ENCODE measurements around the gene DMAC2. TPM values are rescaled to one million over a fixed set of nuclear protein-coding genes. Genes with fewer than 3 reads are reported as not detected.
"Not testable (repeated sequence)": the region's sequence is repeated elsewhere in the genome, so short reads cannot be mapped to it uniquely, and the experiment has no call there.

The DMAC2 gene
- total RNA-seq, 5 donors from 2014 or later (not counting 1 experiment from before 2014, with no cell fraction given): 19.5 to 33.9 (median 24.7) TPM

DNA sequence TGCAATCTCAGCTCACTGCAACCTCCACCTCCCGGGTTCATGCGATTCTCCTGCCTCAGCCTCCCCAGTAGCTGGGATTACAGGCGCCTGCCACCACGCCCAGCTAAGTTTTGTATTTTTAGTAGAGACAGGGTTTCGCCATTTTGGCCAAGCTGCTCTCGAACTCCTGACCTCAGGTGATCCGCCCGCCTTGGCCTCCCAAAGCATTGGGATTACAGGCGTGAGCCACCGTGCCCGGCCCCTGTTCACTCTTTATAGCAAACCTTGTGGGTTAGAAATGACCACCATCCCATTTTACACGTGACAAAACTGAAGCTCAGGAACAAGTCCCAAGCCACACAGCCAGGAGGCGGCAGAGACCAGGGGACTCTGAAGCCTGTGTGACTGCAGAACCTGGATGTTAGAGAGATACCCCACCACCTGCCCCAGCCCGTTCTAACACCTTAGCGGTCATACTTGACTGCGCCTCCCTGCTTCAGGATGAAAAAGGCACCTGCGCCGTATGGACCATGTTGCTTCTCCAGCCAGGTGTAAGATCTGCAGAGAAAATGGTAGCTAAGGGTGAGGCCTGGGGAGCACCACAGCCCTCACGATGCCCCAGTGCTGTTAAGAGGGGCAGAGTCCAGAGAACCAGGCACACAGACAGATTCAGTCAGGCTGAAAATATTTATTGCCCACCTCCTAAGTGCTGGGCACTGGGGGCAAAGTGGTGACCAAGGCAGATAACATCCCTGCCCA lies 3.6 kb downstream of the DMAC2 start:
- over 99% methylated on average over 13 of the region's 19 CpGs for WGBS (ENCODE audit: insufficient coverage)
- ATAC-seq (replicated peaks in 1 of 4) (no peak), DNase-seq (no peak)
- Mint-ChIP-seq H3K4me1 (peaks cover 0 to 20% (median 13%) of the 10 kb centered on the region in 3 donors), H3K9me3 (no peaks in the 10 kb centered on the region), H3K27me3 (no peaks in the 10 kb centered on the region), H3K36me3 (peaks cover 24% of the 10 kb centered on the region), H3K27ac (no peak overlapping the region), H3K4me3 (peak overlapping the region in 1 of 3 donors; percentile 13)
- H3K36me3 ChIP-seq (ENCODE audit: control insufficient read depth in 2 of 2, extremely low read depth in 1 of 2, insufficient read depth in 1 of 2, low read length in 1 of 2): peaks cover 15 to 27% of the 10 kb centered on the region in 2 donors
- no peak overlapping the region for H3K27ac ChIP-seq (ENCODE audit: low read length)
- H3K27me3 ChIP-seq (replicated peaks in 1 of 2; ENCODE audit: control insufficient read depth in 2 of 2, extremely low read depth in 1 of 2, insufficient read depth in 2 of 2, low read length in 1 of 2): no peaks in the 10 kb centered on the region
- peaks cover 5 to 19% of the 10 kb centered on the region in 2 experiments for H3K4me1 ChIP-seq (ENCODE audit: control insufficient read depth in 1 of 2, extremely low read depth in 1 of 2, insufficient read depth in 2 of 2, low read length in 2 of 2)
- ChIA-PET CTCF (interaction anchor here in 1 of 2 donors (0.6 to 1.2 kb wide), 2 partner anchors 134 to 148 kb away, joined by 3 to 4 read pairs; no protein-coding TSS in a partner anchor), POLR2A (no interaction called here)
- H3K9me3 ChIP-seq: no peaks in the 10 kb centered on the region
- H3K4me3 ChIP-seq (ENCODE audit: control insufficient read depth in 1 of 2, extremely low read depth in 1 of 2, low read length in 1 of 2): no peak overlapping the region

DNA sequence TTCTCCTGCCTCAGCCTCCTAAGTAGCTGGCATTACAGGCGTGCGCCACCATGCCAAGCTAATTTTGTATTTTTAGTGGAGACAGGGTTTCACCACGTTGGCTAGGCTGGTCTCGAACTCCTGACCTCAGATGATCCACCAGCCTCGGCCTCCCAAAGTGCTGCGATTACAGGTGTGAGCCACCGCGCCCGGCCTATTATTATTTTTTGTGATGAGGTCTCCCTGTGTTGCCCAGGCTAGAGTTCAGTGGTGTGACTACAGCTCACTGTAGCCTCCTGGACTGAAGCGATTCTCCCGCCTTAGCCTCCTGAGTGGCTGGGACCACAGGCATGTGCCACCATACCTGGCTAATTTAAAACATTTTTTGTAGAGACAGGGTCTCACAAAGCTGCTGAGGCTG lies 4.3 kb downstream of the DMAC2 start:
- H3K27ac Mint-ChIP-seq, POLR2A ChIA-PET: not testable (repeated sequence)

DNA sequence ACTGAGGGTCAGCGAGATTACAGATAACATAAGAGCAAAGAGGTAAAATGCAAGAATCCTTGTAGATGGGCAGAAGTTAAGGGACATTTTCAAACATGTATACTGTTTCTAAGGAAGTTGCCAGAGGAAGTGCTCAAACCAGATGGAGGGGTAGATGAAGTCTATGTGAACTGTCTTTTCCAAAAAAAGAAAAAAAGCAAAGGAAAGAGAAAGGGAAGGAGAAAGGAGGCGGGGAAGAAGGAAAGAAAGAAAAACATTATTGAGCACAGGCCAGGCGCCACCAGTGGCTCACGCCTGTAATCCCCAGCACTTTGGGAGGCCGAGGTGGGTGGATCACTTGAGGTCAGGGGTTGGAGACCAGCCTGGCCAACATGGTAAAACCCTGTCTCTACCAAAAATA lies 5.3 kb downstream of the DMAC2 start:
- no peaks in the 10 kb centered on the region for H3K9me3 ChIP-seq
- 94% methylated on average over 2 of the region's 5 CpGs for WGBS (ENCODE audit: insufficient coverage)
- ATAC-seq (replicated peaks in 1 of 4) (no peak), DNase-seq (no peak)
- no peaks in the 10 kb centered on the region for H3K27me3 ChIP-seq (replicated peaks in 1 of 2; ENCODE audit: control insufficient read depth in 2 of 2, extremely low read depth in 1 of 2, insufficient read depth in 2 of 2, low read length in 1 of 2)
- H3K36me3 ChIP-seq (ENCODE audit: control insufficient read depth in 2 of 2, extremely low read depth in 1 of 2, insufficient read depth in 1 of 2, low read length in 1 of 2): peaks cover 16 to 31% of the 10 kb centered on the region in 2 donors
- Mint-ChIP-seq H3K36me3 (peaks cover 26% of the 10 kb centered on the region), H3K27me3 (no peaks in the 10 kb centered on the region), H3K27ac (no peak overlapping the region), H3K4me3 (no peak overlapping the region), H3K4me1 (peaks cover 0 to 22% (median 15%) of the 10 kb centered on the region in 3 donors), H3K9me3 (no peaks in the 10 kb centered on the region)
- POLR2A ChIA-PET: no interaction called here
- peaks cover 5 to 11% of the 10 kb centered on the region in 2 experiments for H3K4me1 ChIP-seq (ENCODE audit: control insufficient read depth in 1 of 2, extremely low read depth in 1 of 2, insufficient read depth in 2 of 2, low read length in 2 of 2)
- CTCF ChIA-PET: interaction anchor here in 1 of 2 donors (0.7 kb wide), 1 partner anchor 53 kb away, joined by 3 read pairs; no protein-coding TSS in a partner anchor
- H3K27ac ChIP-seq (ENCODE audit: low read length): no peak overlapping the region
- H3K4me3 ChIP-seq (ENCODE audit: control insufficient read depth in 1 of 2, extremely low read depth in 1 of 2, low read length in 1 of 2): no peak overlapping the region

More for the DNA sequence above, 4.3 kb downstream of the DMAC2 start:
- H3K27me3 ChIP-seq (replicated peaks in 1 of 2; ENCODE audit: control insufficient read depth in 2 of 2, extremely low read depth in 1 of 2, insufficient read depth in 2 of 2, low read length in 1 of 2); H3K4me3 Mint-ChIP-seq; ATAC-seq (replicated peaks in 1 of 4); H3K27ac ChIP-seq (ENCODE audit: low read length); H3K9me3 ChIP-seq; H3K4me3 ChIP-seq (ENCODE audit: control insufficient read depth in 1 of 2, extremely low read depth in 1 of 2, low read length in 1 of 2); DNase-seq; H3K9me3 Mint-ChIP-seq; H3K27me3 Mint-ChIP-seq: not testable (repeated sequence)
- Mint-ChIP-seq H3K4me1 (peaks cover 0 to 22% (median 15%) of the 10 kb centered on the region in 3 donors), H3K36me3 (peaks cover 26% of the 10 kb centered on the region)
- Histone ChIP-seq H3K4me1 (ENCODE audit: control insufficient read depth in 1 of 2, extremely low read depth in 1 of 2, insufficient read depth in 2 of 2, low read length in 2 of 2) (peaks cover 5 to 19% of the 10 kb centered on the region in 2 experiments), H3K36me3 (ENCODE audit: control insufficient read depth in 2 of 2, extremely low read depth in 1 of 2, insufficient read depth in 1 of 2, low read length in 1 of 2) (peaks cover 16 to 31% of the 10 kb centered on the region in 2 donors)
- CTCF ChIA-PET: interaction anchor here in 1 of 2 donors (0.6 to 1.2 kb wide), 3 partner anchors 125 to 147 kb away, joined by 3 to 4 read pairs (median 3); no protein-coding TSS in a partner anchor
- 98% methylated on average over 9 of the region's 11 CpGs for WGBS (ENCODE audit: insufficient coverage)

DNA sequence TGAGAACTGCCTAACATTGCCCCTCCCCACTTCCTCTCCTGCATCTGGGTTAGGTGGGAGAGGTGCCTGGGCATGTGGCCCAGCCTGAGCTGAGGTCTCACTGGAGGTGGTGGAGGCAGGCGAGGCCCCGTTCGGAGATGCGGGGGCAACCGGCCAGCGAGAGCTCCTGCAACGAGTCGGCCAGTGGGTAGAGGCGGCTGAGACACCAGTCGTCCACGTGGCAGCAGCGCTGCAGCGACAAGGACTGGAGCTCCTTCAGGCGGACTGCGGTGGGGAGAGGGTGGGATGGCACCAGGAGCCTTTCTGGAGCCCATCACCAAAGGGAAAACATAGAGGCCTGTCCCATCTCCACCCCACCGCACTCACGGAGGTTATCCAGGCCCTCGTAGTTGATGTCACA lies 6.5 kb downstream of the DMAC2 start:
- CTCF ChIA-PET: no interaction called here
- Mint-ChIP-seq H3K27me3 (no peaks in the 10 kb centered on the region), H3K27ac (no peak overlapping the region)

DNA sequence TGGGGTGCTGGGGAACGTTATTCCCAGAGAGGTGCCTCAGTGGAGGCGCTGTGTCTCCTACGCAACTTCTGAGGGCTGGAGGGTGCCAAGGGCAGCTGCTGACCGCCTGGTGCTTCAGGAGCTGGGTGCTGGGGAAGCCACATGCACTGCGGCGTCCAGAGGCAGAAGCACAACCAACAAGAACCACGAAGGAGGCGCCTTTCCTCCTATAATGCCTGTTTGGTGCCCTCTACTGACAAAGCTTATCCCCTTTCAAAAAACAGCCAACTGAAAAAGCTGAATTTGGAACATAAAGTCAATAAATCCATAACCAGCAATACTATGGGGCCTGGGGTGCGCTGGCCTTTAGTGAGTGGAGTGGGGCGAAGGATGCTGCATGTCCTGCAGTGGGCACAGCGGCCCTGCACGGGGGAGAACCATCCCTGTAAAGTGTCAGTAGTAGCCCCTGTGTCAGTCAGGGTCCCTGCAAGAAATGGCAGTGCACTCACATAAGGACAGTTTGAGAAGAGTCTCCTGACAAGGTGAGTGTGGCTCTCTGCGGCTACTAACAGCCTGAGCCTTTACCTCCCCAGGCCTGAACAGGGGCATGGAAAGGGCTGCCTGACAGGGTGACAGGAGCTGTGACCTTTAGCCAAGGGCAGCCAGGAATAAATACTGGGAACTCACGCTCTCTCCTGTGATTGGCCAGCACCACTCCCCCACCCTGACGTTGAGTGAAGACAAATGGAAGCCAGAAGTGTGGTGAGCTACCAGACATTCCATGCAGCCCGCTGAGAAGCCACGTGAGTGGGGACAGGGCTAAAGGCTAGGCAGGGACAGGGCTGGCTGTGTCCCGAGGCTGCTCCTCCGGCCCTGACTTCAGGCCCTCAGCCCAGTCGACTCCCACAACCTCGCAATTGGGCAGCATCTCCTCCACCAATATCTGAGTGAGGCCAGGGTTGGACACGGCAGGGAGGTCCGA lies 8.0 kb downstream of the DMAC2 start:
- ChIA-PET CTCF (no interaction called here), POLR2A (interaction anchor here in 1 of 2 donors (0.5 kb wide), 1 partner anchor 145 kb away, joined by 8 read pairs; no protein-coding TSS in a partner anchor)
- no peaks in the 10 kb centered on the region for H3K9me3 Mint-ChIP-seq
- no peak for DNase-seq
- Histone ChIP-seq H3K9me3 (no peaks in the 10 kb centered on the region), H3K36me3 (ENCODE audit: control insufficient read depth in 2 of 2, extremely low read depth in 1 of 2, insufficient read depth in 1 of 2, low read length in 1 of 2) (peaks cover 16 to 29% of the 10 kb centered on the region in 2 donors), H3K27me3 (replicated peaks in 1 of 2; ENCODE audit: control insufficient read depth in 2 of 2, extremely low read depth in 1 of 2, insufficient read depth in 2 of 2, low read length in 1 of 2) (no peaks in the 10 kb centered on the region), H3K4me3 (ENCODE audit: control insufficient read depth in 1 of 2, extremely low read depth in 1 of 2, low read length in 1 of 2) (no peak overlapping the region), H3K27ac (ENCODE audit: low read length) (no peak overlapping the region), H3K4me1 (ENCODE audit: control insufficient read depth in 1 of 2, extremely low read depth in 1 of 2, insufficient read depth in 2 of 2, low read length in 2 of 2) (peaks cover 6 to 30% of the 10 kb centered on the region in 2 experiments)
- H3K4me1 Mint-ChIP-seq: peaks cover 21 to 32% (median 28%) of the 10 kb centered on the region in 3 donors
- peaks cover 25% of the 10 kb centered on the region for H3K36me3 Mint-ChIP-seq
- H3K4me3 Mint-ChIP-seq: no peak overlapping the region
- no peaks in the 10 kb centered on the region for H3K27me3 Mint-ChIP-seq
- peak overlapping the region in 1 of 2 donors; percentile 66 for H3K27ac Mint-ChIP-seq
- no peak for ATAC-seq (replicated peaks in 1 of 4)
- WGBS (ENCODE audit: insufficient coverage): 77% methylated on average over 18 of the region's 23 CpGs

More for the DNA sequence above, 6.5 kb downstream of the DMAC2 start:
- Mint-ChIP-seq H3K4me3 (no peak overlapping the region), H3K4me1 (peaks cover 7 to 28% (median 24%) of the 10 kb centered on the region in 3 donors), H3K9me3 (no peaks in the 10 kb centered on the region), H3K36me3 (peaks cover 26% of the 10 kb centered on the region)
- over 99% methylated on average over 16 of the region's 18 CpGs for WGBS (ENCODE audit: insufficient coverage)
- H3K4me1 ChIP-seq (ENCODE audit: control insufficient read depth in 1 of 2, extremely low read depth in 1 of 2, insufficient read depth in 2 of 2, low read length in 2 of 2): peaks cover 4 to 16% of the 10 kb centered on the region in 2 experiments
- H3K36me3 ChIP-seq (ENCODE audit: control insufficient read depth in 2 of 2, extremely low read depth in 1 of 2, insufficient read depth in 1 of 2, low read length in 1 of 2): peaks cover 16 to 31% of the 10 kb centered on the region in 2 donors
- H3K27ac ChIP-seq (ENCODE audit: low read length): no peak overlapping the region
- no peaks in the 10 kb centered on the region for H3K9me3 ChIP-seq
- DNase-seq: no peak
- POLR2A ChIA-PET: no interaction called here
- no peak overlapping the region for H3K4me3 ChIP-seq (ENCODE audit: control insufficient read depth in 1 of 2, extremely low read depth in 1 of 2, low read length in 1 of 2)
- no peaks in the 10 kb centered on the region for H3K27me3 ChIP-seq (replicated peaks in 1 of 2; ENCODE audit: control insufficient read depth in 2 of 2, extremely low read depth in 1 of 2, insufficient read depth in 2 of 2, low read length in 1 of 2)
- ATAC-seq (replicated peaks in 1 of 4): no peak

DNA sequence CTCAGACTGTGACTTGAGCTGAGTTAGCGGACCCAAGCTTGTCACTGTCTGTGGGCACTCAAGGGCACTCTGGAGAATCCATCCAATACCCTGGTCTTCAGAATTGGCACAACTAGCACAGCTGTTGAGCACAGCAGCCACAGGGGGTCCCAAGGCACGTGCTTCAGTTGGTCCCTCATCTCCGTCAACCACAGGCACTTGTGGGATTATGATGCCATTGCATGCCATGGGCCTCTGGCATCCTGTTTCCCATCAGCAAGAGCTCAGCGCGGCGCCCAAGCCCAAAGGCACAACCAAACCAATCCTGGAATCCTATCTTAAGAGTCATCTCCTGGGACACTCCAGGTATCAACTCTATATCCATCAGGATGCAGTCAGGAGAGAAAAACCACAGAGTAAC lies 8.8 kb downstream of the DMAC2 start:
- DNase-seq: no peak
- WGBS (ENCODE audit: insufficient coverage): 86% methylated on average over 6 of the region's 6 CpGs
- H3K36me3 ChIP-seq (ENCODE audit: control insufficient read depth in 2 of 2, extremely low read depth in 1 of 2, insufficient read depth in 1 of 2, low read length in 1 of 2): peaks cover 12 to 29% of the 10 kb centered on the region in 2 donors
- no peaks in the 10 kb centered on the region for H3K27me3 ChIP-seq (replicated peaks in 1 of 2; ENCODE audit: control insufficient read depth in 2 of 2, extremely low read depth in 1 of 2, insufficient read depth in 2 of 2, low read length in 1 of 2)
- no peaks in the 10 kb centered on the region for H3K9me3 ChIP-seq
- H3K36me3 Mint-ChIP-seq: peaks cover 22% of the 10 kb centered on the region
- no peaks in the 10 kb centered on the region for H3K27me3 Mint-ChIP-seq
- no peaks in the 10 kb centered on the region for H3K9me3 Mint-ChIP-seq
- no peak for ATAC-seq (replicated peaks in 1 of 4)
- H3K4me1 Mint-ChIP-seq: peaks cover 23 to 29% (median 26%) of the 10 kb centered on the region in 3 donors
- H3K27ac ChIP-seq (ENCODE audit: low read length): no peak overlapping the region
- no peak overlapping the region for H3K4me3 Mint-ChIP-seq
- H3K4me3 ChIP-seq (ENCODE audit: control insufficient read depth in 1 of 2, extremely low read depth in 1 of 2, low read length in 1 of 2): no peak overlapping the region
- POLR2A ChIA-PET: interaction anchor here in 1 of 2 donors (0.5 to 0.7 kb wide), 2 partner anchors 10 to 144 kb away, joined by 4 to 8 read pairs; no protein-coding TSS in a partner anchor
- H3K27ac Mint-ChIP-seq: peak overlapping the region; percentile 22 to 56
- CTCF ChIA-PET: no interaction called here
- H3K4me1 ChIP-seq (ENCODE audit: control insufficient read depth in 1 of 2, extremely low read depth in 1 of 2, insufficient read depth in 2 of 2, low read length in 2 of 2): peaks cover 6 to 33% of the 10 kb centered on the region in 2 experiments

Measured in T-cell (primary cell).